ENCODE measurements around the gene NAT9. TPM values are rescaled to one million over a fixed set of nuclear protein-coding genes. Genes with fewer than 3 reads are reported as not detected.

The NAT9 gene
- total RNA-seq, 1 donor from 2014 or later = 21.1 TPM

Small RNAs within 50 kb of the gene (microRNA-seq; reads per million reads assigned to microRNA genes)
- 17.6 reads per million, percentile 15 among the genes with 10 or more reads in this experiment for gene MIR3615 (ENCODE audit: borderline number of aligned reads)

Other genes starting within 250 kb of the NAT9 start
- 0.25 TPM for gene CD300LB, start 244.9 kb downstream of the NAT9 start, total RNA-seq
- 0.82 TPM for gene CD300C, start 230.2 kb downstream of the NAT9 start, total RNA-seq
- not detected for gene CD300H, start 208.8 kb downstream of the NAT9 start, total RNA-seq
- gene CD300LD, start 184.1 kb downstream of the NAT9 start, total RNA-seq = not detected
- 0.27 TPM for gene CD300E, start 152.6 kb downstream of the NAT9 start, total RNA-seq
- gene CD300LF, start 63.4 kb downstream of the NAT9 start, total RNA-seq = not detected
- gene RAB37, start 39.1 kb downstream of the NAT9 start, total RNA-seq = 2.8 TPM
- gene NHERF1, start 27.7 kb downstream of the NAT9 start, total RNA-seq = 16.0 TPM
- 0.52 TPM for gene GRIN2C, start 83.5 kb upstream of the NAT9 start, total RNA-seq
- 4.5 TPM for gene FDXR, start 96.6 kb upstream of the NAT9 start, total RNA-seq
- gene FADS6, start 117.3 kb upstream of the NAT9 start, total RNA-seq = not detected
- not detected for gene USH1G, start 146.9 kb upstream of the NAT9 start, total RNA-seq
- not detected for gene OTOP2, start 147.9 kb upstream of the NAT9 start, total RNA-seq
- gene OTOP3, start 159.6 kb upstream of the NAT9 start, total RNA-seq = not detected
- 11.2 TPM for gene HID1, start 196.4 kb upstream of the NAT9 start, total RNA-seq
- 18.3 TPM for gene CDR2L, start 211.3 kb upstream of the NAT9 start, total RNA-seq
- gene MRPL58, start 236.3 kb upstream of the NAT9 start, total RNA-seq = 51.5 TPM

Data from left ventricle myocardium superior (tissue), 1 donor.